Fibroblast of the aortic adventitia (primary cell): Measurements from ENCODE around the gene C11orf97. TPM values are rescaled to one million over a fixed set of nuclear protein-coding genes. Genes with fewer than 3 reads are reported as not detected.
"Not testable (repeated sequence)": the region's sequence is repeated elsewhere in the genome, so short reads cannot be mapped to it uniquely, and the experiment has no call there.

Source experiments
- DNase-seq: peaks from one replicate; pipeline ENCODE4 v3.0.0-alpha.2; 2010; ENCODE audit warnings: low read depth
- H3K4me3 ChIP-seq: 2 replicates; pipeline ENCODE4 v1.5.1; 2011; ENCODE audit warnings: low read depth, mild to moderate bottlenecking, control low read depth, low read length, moderate library complexity
- total RNA-seq: library from RNA; depleted of rRNA; stranded (reverse); fragments of >200 nt; gene quantifications from 2 replicates; pipeline ENCODE4 v1.2.3, GENCODE V29; 2012; ENCODE audit warnings: low replicate concordance
- TF ChIP-seq, protein P1 (sequence below): IDR thresholded peaks from 2 replicates; pipeline ENCODE4 v1.5.1; 2011; ENCODE audit warnings: mild to moderate bottlenecking, low read length, control low read depth, inconsistent platforms; ENCODE audit not compliant: insufficient read depth

Gene C11orf97
- total RNA-seq, 1 donor: not detected

DNA sequence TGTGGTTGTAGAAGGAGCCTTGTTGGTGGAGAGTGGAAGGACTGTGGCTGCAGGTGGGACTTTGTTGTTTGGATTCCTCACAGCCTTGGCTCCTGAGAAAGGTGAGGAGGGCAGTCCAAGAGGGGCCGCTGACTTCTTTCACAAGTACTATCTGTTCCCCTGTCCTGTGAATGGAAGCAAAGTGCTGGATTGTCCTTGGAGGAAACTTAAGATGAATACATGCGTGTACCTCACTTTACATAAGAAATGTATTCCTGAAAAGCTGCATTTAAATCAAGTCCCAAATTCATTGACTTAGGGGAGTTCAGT, 33.9 kb downstream of the C11orf97 start:
- peak overlapping the region; percentile 69 for H3K4me3 ChIP-seq
- DNase-seq: no peak
- TF ChIP-seq, protein P1, sequence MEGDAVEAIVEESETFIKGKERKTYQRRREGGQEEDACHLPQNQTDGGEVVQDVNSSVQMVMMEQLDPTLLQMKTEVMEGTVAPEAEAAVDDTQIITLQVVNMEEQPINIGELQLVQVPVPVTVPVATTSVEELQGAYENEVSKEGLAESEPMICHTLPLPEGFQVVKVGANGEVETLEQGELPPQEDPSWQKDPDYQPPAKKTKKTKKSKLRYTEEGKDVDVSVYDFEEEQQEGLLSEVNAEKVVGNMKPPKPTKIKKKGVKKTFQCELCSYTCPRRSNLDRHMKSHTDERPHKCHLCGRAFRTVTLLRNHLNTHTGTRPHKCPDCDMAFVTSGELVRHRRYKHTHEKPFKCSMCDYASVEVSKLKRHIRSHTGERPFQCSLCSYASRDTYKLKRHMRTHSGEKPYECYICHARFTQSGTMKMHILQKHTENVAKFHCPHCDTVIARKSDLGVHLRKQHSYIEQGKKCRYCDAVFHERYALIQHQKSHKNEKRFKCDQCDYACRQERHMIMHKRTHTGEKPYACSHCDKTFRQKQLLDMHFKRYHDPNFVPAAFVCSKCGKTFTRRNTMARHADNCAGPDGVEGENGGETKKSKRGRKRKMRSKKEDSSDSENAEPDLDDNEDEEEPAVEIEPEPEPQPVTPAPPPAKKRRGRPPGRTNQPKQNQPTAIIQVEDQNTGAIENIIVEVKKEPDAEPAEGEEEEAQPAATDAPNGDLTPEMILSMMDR: no peak

DNA sequence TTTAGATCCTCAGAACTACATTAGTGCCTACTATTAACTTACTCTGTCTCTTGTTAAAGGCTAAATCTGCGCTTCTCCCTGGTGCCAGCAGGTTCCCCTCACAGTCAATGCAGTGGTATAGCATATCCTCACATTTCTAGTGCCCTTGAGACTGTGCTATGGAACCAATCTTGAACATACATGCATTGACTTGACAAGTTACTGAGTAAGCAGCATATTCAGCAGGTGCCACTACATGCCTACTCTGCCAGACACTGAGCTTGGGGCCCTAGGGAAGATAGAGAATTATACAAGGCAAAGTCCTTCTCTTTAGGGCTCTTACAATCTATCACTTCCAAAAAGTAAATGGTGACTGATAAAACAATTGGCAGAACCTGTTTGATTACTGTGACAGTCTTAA, 34.6 kb downstream of the C11orf97 start:
- peak overlapping the region; percentile 38 for H3K4me3 ChIP-seq
- DNase-seq: no peak
- TF ChIP-seq, protein P1: no peak

DNA sequence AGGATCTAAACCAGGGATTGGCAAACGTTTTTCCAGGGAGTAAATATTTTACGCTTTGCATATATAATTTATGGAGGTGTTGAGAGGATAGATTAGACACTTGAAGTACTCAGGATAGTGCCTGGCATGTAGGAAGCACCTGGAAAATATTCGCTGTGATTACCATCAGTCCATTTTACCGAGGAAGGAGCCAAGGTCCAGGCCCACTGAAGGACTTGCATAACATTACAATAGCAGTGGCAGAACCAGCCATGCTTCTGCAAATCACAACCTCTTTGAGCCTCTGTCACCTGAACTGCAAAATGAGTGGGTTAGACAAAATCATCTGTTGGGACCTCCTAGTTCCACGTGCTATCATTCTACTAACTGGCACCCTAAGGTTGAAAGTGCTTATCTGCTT, 36.9 kb downstream of the C11orf97 start:
- TF ChIP-seq, protein P1: no peak
- no peak for DNase-seq
- no peak overlapping the region for H3K4me3 ChIP-seq

DNA sequence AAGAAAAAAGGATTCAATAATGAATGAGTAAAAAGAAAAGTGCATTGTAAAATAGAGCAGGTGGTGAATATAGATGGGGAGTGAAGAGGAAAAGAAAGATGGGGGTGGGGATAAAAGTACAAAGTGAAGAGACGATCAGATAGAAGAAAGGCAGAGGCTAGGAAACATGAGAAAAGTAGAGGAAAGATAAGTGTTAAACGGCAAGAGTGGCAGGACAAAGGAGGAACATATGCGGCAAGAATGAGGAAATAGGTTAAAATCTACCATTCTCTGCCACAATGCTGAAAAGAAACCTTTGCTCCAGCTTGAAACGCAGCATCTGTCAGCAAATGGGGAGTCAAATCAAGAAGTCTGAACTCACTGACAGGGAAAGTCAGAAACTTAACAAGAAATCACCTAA, 38.3 kb downstream of the C11orf97 start:
- no peak overlapping the region for H3K4me3 ChIP-seq
- DNase-seq: no peak
- TF ChIP-seq, protein P1: no peak

DNA sequence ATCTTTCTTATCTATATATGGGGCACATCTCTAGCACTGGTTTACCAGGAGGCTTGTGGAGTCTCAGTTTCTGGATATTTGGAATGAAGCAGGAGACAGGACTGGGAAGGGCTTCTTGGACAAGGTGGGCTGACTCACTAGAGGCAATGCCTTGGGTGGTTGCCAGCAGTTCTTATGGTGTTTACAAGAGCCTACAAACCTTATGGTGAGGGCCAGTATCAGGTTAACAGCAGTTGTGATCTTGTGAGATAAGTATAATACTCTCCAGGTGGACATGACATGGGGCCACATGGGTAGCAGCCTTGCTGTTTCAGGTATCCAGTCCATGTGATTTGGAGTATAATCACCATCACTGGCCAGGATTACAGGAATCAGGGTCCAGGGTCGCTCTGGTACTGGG, 41.7 kb downstream of the C11orf97 start:
- TF ChIP-seq, protein P1: no peak
- peak; percentile 68 for DNase-seq
- no peak overlapping the region for H3K4me3 ChIP-seq

DNA sequence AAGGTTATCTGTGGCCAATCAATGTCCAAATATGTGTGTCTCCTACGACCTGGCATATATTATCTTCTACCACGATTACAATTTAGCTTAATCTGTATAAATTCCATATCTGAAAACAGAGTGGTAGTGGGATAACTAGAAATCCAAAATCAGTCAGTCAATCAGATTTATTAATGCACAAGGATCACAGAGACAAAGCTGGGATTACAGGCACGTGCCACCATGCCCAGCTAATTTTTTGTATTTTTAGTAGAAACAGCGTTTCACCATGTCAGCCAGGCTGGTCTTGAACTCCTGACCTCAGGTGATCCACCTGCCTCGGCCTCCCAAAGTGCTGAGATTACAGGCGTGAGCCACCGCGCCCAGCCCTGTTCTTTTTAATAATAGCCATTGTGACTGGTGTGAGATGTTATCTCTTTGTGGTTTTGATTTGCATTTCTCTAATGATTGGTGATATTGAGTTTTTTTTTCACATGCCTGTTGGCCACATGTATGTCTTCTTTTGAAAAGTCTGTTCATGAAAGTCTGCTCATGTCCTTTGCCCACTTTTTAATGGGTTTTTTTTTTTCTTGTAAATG, 43.6 kb downstream of the C11orf97 start:
- DNase-seq, H3K4me3 ChIP-seq: not testable (repeated sequence)

DNA sequence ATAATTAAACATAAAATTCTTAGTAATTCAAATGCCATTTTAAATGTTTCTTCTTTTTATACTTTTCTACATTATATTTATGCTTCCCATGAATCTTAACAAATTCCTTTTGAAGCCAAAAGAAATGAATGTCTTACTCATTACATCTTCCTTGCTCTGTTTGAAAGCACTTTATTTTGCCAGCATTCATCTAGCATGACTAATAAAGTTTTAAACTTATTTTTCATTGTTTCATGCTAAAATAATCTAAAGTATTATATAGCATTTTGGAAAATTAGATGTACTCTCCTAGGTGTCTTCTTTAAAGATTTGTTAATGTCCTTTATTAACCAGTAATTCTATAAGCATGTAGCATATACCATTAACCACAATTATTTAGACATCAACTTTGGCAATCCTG, 45.2 kb downstream of the C11orf97 start:
- no peak overlapping the region for H3K4me3 ChIP-seq
- peak; percentile 61 for DNase-seq
- TF ChIP-seq, protein P1: no peak
